Left cardiac atrium (tissue), 4 donors: Measurements from ENCODE around the gene TMEM154. TPM values are rescaled to one million over a fixed set of nuclear protein-coding genes. Genes with fewer than 3 reads are reported as not detected.

ENCODE experiments used
- ATAC-seq, 2 donors: fragments of 200-7000 bp; cut with Tn5 transposase; one replicate each; pipeline ENCODE4 v1.9.1; 2020; ENCODE audit warnings: mild to moderate bottlenecking in 2 of 2, moderate library complexity in 2 of 2
- DNase-seq: peaks from one replicate; pipeline ENCODE4 v3.0.0-alpha.2; 2020
- intact Hi-C, 2 donors: fragments of 100-400 bp; cut with DNase I; formaldehyde crosslinking; loops; one replicate each; pipeline versions ENCODE4 v1.14.1 to v1.15.1; 2022 to 2023
- total RNA-seq, 2 donors: library from RNA; stranded (reverse); fragmentation: NEBNext Ultra II Directional; extraction: Animal tissue kit (Norgen Biotek cat#: 25700); gene quantifications; one replicate each; pipeline ENCODE4 v1.2.1, GENCODE V29; 2021
- donor health status: DM: no; HTN: yes; CAD: no.
- donor health status: DM: no; HTN: yes; CAD: no; lungs with severe emphysema.
- donor health status: DM: yes; HTN: yes; CAD: no.
- donor health status: Dilated cardiomyopathy.

The TMEM154 gene
- total RNA-seq, 2 donors from 2014 or later: 2.8 to 4.4 TPM

DNA sequence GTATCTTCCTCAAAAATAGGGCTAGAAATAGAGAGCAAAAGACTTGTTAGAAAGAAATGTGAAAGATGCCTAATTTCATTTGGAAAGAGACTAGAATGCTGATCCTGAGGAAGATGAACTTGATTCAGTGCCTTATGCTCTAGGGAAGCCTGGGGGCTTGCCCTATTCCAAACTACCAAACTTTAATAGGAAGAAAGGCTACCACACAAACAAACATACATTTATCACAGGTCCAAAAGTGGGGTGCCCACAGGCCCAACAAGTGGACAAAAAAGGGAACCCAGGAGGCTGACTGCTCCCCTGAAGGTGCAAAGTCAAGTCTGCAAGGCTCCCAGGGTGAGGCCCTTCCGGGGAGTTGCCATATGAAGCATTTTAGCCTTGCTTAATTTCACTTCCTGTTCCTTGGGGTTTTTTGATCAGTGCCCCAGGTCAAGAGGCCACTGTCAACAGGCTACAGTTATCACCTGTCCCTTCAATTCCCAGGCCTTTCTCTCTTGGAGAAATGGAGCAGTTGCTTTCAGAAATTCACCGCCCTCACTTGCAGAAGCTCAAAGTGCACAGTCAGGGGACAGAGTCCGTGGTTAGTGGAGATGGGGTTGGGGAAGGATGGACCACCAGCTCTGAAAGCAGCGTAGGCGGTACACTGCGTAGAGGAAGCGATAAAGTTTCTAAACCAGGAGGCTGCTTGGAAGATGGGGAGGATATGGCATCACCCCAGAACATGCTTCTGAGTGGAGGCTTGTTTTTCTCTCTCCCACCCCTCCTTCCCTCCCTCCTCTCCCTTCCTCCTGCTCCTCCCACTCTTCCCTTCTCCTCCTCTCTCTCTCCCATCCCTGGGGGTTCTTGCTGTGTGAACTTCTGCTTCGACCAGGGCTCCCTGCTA, 36.4 kb downstream of the TMEM154 start:
- ATAC-seq (peak; percentile 48 to 58), DNase-seq (no peak)
- intact Hi-C loops: loop anchor here (10.0 kb wide), 2 partner anchors 149 to 189 kb away; no protein-coding TSS in a partner anchor

DNA sequence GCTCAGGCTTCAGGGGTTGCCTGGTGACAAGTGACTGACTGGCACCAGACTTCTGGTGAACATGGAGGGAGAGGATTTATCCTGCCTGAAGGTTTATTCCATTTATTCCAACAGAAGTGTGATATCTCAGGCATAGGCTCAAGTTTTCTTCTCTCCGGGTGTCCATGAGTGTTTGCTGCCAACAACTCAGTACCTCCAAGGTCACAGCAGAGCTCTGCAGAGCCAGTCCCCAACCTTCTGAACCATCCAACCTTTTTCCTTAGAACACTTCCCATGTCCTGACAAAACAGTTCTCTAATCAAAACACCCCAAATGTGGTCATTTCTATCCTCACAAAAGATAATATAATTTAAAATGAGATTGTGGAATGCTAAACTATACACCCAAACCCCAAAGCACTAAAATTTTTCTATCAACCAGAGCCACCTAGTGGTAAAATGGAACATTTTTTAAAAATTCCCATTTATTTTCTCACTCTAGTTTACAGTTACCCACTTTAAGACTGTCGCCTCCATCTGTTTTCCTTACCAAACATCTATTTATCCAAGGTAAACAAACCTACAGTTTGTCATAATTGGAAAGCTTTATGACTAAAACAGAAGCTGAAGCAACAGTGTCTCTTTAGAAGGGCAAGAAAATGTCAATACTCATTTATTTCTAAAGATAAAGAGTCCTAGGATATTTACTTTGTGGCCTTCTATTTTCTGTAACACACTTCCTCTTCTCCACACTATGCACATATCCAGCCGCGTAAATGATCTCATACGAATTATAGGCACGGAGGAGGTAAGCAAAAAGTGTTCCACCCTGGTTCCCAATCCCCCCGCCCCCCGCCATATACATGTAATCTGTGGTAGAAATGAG, 39.5 kb downstream of the TMEM154 start:
- intact Hi-C loops: loop anchor here (2.0 to 10.0 kb wide), 3 partner anchors 139 to 185 kb away; no protein-coding TSS in a partner anchor
- ATAC-seq (peak; percentile 36 to 64), DNase-seq (no peak)

DNA sequence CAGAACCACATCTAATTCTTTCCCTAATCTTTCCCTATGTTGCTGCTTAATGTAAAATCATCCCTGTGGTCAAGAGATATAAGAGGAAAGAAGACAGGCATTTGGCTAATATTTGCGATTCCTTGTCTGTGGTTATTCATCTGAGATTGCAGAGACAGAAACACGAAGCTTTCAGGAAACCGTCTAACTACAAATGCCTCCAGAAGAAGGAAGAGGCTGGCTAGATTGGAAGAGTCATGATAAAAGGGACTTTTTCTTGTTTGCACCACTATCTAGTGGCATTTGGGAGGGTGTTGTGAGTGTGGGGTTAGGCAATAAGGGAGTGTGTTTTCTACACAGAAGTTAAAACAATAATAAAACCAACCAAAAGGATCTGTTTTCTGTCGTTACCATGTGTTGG, 43.9 kb downstream of the TMEM154 start:
- ATAC-seq: no peak
- intact Hi-C loops: loop anchor here in 1 of 2 donors (5.0 kb wide), 1 partner anchor 101 kb away; no protein-coding TSS in a partner anchor
- no peak for DNase-seq

DNA sequence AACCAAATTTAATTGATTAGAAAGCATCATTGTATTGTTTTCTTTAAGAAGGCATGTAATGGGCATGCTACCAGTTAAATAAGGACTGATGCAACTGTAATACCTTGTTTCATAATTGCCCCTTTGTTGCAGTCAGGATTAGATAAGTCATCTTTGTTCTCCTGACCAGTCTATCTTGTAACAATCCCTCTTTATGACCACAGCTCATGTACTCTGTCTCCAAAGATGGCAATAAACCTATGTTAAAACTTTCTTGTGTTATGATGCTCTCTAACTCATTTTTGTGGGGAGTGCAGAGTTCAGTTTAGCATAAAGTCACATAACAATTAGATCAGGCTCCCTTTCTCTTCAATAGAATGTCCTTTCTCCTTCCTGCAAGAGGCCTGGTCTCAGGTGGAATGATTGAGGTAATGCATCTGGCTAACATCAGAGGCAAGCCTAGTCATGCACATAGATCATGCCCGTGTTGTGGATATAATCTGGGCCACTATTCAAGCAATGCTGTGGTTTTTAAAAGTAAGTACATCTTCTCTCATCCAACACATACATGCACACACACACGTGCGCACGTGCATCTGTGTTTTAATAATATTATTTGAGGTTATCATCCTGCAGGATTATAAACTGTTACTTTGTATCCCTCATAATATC, 45.6 kb downstream of the TMEM154 start:
- intact Hi-C loops: no loop called here
- DNase-seq: no peak
- ATAC-seq: no peak

DNA sequence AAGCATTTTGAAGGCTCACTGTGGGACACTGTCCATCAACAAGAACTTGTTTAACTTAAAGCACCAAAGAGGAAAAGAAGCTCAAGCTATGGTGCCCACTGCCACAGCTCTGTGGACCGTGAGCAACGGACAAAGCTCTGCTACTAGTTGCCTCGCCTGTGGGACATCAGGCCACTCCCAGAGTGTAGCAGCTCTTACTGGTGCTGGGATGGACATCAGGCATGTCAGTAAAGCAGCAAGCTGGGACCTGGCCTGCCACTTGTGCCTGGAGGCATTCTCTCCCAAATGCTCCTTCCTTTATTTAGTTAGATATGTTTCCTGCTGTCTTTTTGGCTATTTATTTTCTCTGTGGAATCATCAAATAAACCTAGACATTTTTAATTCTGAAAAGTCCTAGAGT, 46.7 kb downstream of the TMEM154 start:
- no peak for DNase-seq
- ATAC-seq: no peak
- intact Hi-C loops: no loop called here

DNA sequence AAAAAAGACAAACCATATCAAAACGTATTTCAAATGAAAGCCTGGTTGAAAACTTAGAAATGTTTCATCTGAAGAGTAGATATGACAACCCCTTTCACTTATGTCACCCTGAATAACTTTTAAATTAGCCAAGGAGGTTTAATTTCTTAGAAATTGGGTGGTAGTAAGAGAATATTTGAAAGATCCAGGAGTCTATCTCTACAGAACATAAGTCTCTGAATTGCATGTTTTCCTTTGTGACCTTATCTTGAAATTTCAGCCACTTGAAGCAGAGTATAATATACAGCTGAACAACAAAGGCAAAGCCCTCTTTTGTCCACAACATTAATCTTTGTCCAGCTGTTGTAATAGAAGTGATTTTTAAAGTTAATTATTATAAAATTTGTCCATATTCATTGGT, 49.5 kb downstream of the TMEM154 start:
- DNase-seq (no peak), ATAC-seq (no peak)
- intact Hi-C loops: no loop called here

DNA sequence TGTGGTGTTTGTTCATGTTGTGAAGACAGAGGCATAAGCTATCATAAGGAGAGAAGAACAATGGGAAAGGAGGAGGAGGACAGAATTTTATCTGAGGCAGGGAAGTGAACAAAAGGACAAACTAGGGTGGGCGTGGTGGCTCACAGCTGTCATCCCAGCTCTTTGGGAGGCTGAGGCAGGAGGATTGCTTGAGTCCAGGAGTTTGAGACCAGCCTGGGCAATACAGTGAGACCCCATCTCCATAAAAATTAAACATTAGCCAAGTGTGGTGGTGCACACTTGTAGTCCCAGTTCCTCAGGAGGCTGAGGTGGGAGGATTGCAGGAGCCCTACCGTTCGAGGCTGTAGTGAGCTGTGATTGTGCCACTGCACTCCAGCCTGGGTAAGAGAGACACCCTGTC, 49.9 kb downstream of the TMEM154 start:
- intact Hi-C loops: no loop called here
- DNase-seq (no peak), ATAC-seq (no peak)

DNA sequence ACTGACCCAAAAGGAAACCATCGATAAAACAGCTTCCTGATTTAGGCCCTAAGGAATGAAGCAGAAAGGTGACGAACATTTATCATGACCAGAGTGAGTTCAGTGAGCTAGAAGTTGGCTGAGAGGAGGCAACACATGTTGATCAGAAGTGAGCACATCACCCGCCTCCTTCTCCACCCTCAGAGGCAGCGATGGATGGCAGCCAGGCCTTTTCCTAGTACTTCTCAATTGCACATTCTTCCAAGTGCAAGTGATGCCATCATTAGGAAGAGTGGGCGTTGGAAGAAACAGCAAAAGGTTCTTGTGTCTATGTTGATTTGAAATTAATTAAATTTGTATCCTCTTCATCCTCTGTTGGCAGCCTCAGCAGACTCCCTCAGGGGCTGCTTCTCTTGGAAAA, 51.7 kb downstream of the TMEM154 start:
- intact Hi-C loops: no loop called here
- ATAC-seq (peak in 1 of 2 donors; percentile 21), DNase-seq (peak; percentile 31)

DNA sequence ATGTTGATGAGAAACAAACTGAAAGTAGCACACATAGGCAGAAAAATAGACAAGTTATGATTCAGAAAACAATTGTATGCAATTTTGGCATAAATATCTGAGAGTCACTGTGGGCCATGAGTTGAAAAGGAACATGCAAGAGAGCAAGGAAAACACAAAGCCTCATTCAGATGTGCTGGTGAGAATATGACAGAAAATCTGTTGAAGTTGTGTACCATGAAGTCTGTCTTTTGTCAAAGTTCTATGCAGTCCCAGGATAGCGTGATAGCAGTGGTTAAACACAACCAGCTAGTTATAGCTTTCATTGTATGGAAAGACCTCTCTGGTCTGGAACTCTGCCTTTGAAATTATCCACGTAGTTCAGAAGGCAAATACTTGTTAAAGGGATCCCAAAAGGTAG, 53.0 kb downstream of the TMEM154 start:
- intact Hi-C loops: no loop called here
- no peak for DNase-seq
- ATAC-seq: no peak

DNA sequence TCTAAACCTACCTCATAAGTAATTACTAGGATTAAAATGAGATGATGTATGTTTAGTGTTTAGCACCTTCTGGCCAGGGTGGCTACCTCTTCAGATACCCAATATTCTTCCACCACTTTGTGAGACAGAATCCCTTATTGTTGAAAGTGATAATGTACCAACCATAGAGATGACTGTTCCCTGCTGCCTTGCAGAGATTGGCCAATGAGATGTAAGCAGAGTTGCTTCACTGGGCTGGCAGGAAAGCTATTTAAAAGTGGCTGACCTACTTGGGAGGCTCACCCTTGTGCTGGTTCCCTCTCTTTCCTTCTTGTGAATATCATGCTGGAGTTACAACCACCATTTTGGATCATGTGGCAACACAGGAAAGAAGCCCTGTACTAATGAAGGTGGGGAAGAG, 58.9 kb downstream of the TMEM154 start:
- intact Hi-C loops: no loop called here

DNA sequence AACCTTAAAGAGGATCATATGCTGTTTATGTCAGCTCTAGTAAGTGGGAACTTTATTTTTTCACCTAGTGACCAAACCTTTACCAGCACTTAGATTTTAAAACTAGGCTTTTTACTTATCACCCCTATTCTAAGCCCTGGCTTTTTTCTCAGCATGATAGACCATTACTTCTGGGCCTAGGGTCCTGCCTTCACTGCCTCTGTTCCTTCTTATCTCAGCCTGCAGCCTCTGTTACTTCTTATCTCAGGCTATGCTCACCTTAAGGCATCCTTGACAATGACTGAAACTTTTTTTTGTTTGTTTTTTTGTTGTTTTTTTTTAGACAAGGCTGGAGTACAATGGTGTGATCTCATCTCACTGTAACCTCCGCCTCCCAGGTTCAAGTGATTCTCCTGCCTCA, 59.6 kb downstream of the TMEM154 start:
- ATAC-seq (no peak), DNase-seq (no peak)
- intact Hi-C loops: no loop called here

More for the DNA sequence above, 58.9 kb downstream of the TMEM154 start:
- ATAC-seq (no peak), DNase-seq (no peak)

DNA sequence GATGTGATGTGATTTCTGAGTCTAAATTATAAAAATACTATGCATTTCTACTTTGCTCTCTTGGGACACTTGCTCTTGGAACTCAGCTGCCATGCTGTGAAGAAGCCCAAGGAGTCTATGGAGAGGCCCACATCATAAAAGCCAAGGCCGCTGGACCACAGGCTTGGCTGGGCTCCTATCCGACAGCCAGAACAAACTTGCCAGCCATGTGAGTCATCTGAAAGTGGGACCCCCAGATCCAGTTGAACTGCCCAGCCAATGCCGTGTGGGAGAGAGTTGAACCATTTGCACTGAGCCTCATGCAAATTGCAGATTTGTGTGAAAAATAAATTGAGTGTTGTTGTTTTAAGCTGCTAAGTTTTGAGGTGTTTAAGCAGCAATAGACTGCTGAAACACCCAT, 60.2 kb downstream of the TMEM154 start:
- intact Hi-C loops: no loop called here
- DNase-seq (no peak), ATAC-seq (no peak)

DNA sequence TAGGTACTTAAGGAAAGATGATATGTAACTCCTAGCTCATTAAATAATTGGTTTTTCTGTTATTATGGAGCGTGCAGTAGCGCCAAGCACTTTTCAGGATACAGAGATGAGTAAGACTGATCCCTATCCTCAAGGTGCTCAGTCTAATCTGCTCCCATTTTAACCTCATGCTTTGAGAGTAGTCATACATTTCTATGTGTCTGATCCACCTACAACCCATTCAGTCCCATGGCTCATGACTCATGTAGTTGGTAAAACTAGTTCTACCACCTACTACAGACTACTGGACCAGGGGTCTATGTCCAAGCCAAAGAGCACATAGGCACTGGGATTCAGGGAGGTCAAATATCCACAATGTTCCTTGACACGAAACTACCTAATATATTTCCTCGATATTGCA, 60.8 kb downstream of the TMEM154 start:
- DNase-seq: no peak
- intact Hi-C loops: no loop called here
- no peak for ATAC-seq

DNA sequence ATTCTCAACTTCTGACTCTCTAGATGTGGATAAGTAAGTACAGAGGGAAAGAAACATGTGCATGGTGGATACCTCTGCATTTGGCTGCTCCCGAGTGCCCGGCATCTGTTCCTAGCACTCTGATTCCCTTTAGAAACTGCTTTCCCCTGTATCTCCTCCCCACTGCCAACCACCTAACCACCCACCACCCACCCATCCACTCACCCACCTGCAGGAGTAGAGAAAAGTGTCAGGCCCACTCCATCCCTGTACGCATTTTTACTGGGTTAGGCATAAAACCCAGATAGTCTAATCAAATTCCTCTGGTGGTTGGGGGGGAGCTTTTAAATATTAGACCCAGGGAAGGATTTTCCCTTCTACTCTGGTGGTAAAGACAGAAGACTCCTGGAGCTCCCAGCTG, 63.0 kb downstream of the TMEM154 start:
- ATAC-seq (no peak), DNase-seq (no peak)
- intact Hi-C loops: no loop called here

DNA sequence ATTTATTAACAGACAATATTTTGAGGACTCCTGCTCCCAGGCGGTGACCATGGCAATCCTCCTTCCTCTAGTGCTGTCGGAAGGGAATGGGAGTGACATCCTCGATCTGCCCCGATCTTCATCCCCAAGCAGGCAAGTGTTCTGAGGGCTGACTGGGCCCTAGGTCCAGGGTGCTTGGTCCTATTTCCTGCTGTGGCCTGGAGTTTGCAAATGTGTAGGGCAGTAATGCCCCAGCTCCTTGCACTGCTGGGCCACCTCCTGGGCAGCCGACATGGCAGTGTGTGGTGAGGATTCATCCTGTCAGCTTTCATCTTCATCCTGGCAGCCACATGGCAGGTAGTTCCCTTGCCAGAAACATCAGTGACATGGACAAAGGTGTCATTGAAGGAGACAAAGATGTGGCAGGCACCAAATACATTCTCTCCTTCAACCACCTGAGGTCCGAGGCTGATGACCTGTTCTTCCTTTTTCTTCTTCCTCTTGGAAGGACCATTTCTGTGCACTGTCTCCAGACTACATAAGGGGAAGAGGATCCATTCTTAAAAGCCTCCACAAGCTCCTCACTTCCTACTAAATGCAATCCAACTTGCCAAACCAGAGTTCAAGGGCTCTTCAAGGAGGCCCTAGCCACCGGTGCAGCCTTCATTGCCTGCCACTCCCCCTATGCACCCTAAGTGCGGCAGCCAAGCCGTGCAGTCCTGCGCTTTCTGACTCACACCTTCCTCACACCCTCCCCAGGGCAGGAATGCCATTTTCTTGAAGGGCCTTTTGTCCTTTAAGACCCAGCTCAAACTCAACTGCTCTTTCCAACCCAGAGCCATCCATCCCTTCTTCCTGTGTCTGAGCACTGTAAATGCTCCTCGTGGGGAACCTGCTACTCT, 65.7 kb downstream of the TMEM154 start:
- no peak for ATAC-seq
- intact Hi-C loops: no loop called here
- DNase-seq: no peak

DNA sequence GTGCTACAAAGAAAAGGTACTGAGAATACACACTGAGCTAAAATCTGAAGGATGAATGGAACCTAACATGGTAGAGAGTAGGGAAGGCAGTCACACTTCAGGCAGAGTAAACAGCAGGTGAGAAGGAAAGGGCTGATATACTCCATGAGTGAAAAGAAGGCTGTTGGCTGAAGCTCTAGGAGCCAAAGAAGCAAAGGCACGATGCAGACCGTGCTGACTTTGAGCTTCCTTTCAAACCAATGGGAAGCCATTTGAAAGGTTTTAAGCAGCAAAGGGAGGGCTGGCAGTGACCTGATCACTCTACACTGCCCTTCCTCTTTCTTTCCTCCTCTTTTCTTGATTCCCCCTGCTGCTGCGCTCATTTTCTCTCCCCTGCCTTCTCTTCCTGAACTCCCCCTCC, 66.4 kb downstream of the TMEM154 start:
- DNase-seq: no peak
- intact Hi-C loops: no loop called here
- ATAC-seq: no peak

DNA sequence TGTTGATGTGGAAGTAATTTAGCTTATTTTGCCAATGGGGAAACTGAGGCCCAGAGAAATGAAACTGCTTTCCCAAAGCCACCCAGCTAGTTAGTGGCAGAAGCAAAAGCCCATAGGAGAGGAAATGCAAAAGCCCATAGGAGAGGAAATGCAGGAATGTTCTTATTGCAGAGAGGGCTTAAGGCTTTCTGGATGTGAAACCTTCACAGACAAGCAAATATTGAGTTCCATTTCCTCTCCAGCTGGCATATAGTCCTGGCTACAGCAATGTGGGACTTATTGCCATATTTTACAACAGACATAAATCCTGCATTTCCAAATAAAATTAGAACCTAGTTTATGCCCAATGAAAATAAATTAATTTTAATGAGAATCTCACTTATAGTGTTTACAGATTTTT, 69.7 kb downstream of the TMEM154 start:
- ATAC-seq (no peak), DNase-seq (no peak)
- intact Hi-C loops: no loop called here

DNA sequence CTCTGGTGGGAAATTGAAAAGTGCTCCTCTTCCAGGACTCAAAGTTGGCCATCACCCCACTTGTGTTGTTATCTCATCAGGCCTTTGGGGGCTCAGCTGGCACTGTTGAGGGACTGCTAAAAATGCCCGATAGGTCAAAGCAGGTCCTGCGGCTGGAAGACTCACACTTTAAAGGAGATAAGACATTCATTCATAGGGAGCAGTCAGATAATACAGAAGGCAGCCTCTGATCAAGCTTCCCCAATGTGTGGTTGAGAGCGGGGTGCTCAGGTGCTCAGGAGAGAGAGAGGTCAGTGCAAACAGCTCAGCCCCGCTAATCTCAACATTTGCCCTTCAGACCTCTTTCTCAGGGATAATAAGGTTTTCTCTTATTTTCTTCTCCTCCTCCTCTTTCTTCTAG, 70.3 kb downstream of the TMEM154 start:
- DNase-seq (no peak), ATAC-seq (no peak)
- intact Hi-C loops: no loop called here

DNA sequence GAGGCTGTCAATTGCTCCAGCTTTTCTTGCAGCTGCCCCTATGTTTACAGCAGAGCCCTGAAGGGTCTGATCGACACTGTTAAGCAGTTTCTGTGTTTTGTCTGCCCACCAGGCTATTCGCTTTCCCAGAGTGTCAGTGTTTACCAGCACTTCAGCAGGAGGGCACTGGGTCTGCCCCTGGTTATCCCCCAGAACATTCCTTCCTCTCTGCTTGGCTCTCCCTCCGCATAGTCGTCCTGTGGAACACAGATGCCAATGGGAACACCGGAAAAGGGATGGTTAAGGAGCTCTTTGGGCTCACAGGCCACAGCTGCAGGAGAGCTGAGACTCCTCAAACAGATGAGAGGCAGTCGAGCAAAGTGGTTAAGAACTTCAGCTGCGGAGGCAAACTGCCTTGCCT, 72.6 kb downstream of the TMEM154 start:
- DNase-seq (no peak), ATAC-seq (no peak)
- intact Hi-C loops: no loop called here
